H1 (cell line): Measurements from ENCODE around the gene TMEM108. TPM values are rescaled to one million over a fixed set of nuclear protein-coding genes. Genes with fewer than 3 reads are reported as not detected.

Experiments used
- CTCF ChIA-PET: fragments of 300-600 bp; sonication (Branson Sonifier 250); formaldehyde crosslinking; loops from one replicate; lab custom pipeline; 2021; ENCODE audit not compliant: partially characterized antibody; lab: Charles Lee
- POLR2A ChIA-PET: fragments of 300-600 bp; sonication (Branson Sonifier 250); formaldehyde crosslinking; loops from one replicate; lab custom pipeline; 2021; ENCODE audit warnings: inconsistent platforms; ENCODE audit not compliant: partially characterized antibody; lab: Charles Lee
- DNase-seq, 2 experiments: peaks; one replicate each; pipeline versions ENCODE4 v3.0.0 to v3.0.0-alpha.2; 2010 to 2022; ENCODE audit warnings: low spot score in 2 of 2, low read depth in 1 of 2, mixed read lengths in 1 of 2
- FAIRE-seq: peaks from 2 replicates; lab custom pipeline; 2011; peaks lifted over from hg19 to GRCh38; lab: Jason Lieb, UNC
- H2AFZ ChIP-seq: 2 replicates; pipeline ENCODE4 v1.8.1; 2012; ENCODE audit warnings: low read length, inconsistent platforms
- H2AK5ac ChIP-seq: 2 replicates; pipeline ENCODE4 v1.6.1; 2013; ENCODE audit warnings: low read depth, low read length
- H2BK120ac ChIP-seq: replicated peaks from 2 replicates; pipeline ENCODE3; 2013; ENCODE audit warnings: low read depth, low read length, inconsistent platforms
- H2BK12ac ChIP-seq: 2 replicates; pipeline ENCODE4 v1.6.1; 2013; ENCODE audit warnings: low read depth, low read length
- H2BK15ac ChIP-seq: 2 replicates; pipeline ENCODE4 v1.6.1; 2013; ENCODE audit warnings: low read length
- H2BK20ac ChIP-seq: 2 replicates; pipeline ENCODE4 v1.6.1; 2013; ENCODE audit warnings: low read length
- H2BK5ac ChIP-seq: 2 replicates; pipeline ENCODE4 v1.6.1; 2013; ENCODE audit warnings: low read depth, low read length
- H3K14ac ChIP-seq: 2 replicates; pipeline ENCODE4 v1.6.1; 2013; ENCODE audit warnings: inconsistent platforms; ENCODE audit not compliant: insufficient read length
- H3K18ac ChIP-seq: 2 replicates; pipeline ENCODE4 v1.6.1; 2013; ENCODE audit warnings: low read length; ENCODE audit errors: extremely low read depth
- H3K23ac ChIP-seq: 2 replicates; pipeline ENCODE4 v1.6.1; 2013; ENCODE audit warnings: inconsistent platforms; ENCODE audit not compliant: insufficient read length
- H3K23me2 ChIP-seq: 2 replicates; pipeline ENCODE4 v1.6.1; 2013; ENCODE audit warnings: low read depth, low read length
- H3K27ac ChIP-seq: 2 replicates; pipeline ENCODE4 v1.6.1; 2011; ENCODE audit warnings: low read depth, low read length, inconsistent platforms
- H3K27me3 ChIP-seq, 4 experiments: replicated peaks in 1 of 4; 1 replicate in 1 of 4; 2 replicates in 3 of 4; pipeline versions ENCODE4 v1.6.1 to v1.8.1; 2011 to 2013; ENCODE audit warnings: low read length in 3 of 4, mild to moderate bottlenecking in 3 of 4, inconsistent platforms in 2 of 4, mixed read lengths in 2 of 4, moderate library complexity in 1 of 4; ENCODE audit not compliant: control insufficient read depth in 3 of 4, insufficient read depth in 3 of 4; ENCODE audit errors: extremely low read depth in 1 of 4
- H3K36me3 ChIP-seq, 4 experiments: 2 replicates each; pipeline versions ENCODE4 v1.6.1 to v1.8.1; 2011 to 2013; ENCODE audit warnings: mild to moderate bottlenecking in 4 of 4, low read length in 3 of 4, moderate library complexity in 2 of 4, control low read depth in 1 of 4, inconsistent platforms in 1 of 4; ENCODE audit not compliant: insufficient read depth in 4 of 4, control insufficient read depth in 2 of 4
- H3K4ac ChIP-seq: replicated peaks from 2 replicates; pipeline ENCODE3; 2013; ENCODE audit warnings: low read length, low read depth, mixed read lengths, inconsistent platforms; ENCODE audit not compliant: insufficient read length
- H3K4me1 ChIP-seq, 4 experiments: replicated peaks in 1 of 4; 1 replicate in 1 of 4; 2 replicates in 3 of 4; pipeline versions ENCODE4 v1.6.1 to v1.8.1; 2011 to 2013; ENCODE audit warnings: low read length in 3 of 4, inconsistent platforms in 2 of 4, mixed read lengths in 1 of 4; ENCODE audit not compliant: insufficient read depth in 4 of 4, control insufficient read depth in 3 of 4
- H3K4me2 ChIP-seq, 2 experiments: 2 replicates each; pipeline versions ENCODE4 v1.6.1 to v1.8.1; 2011 to 2013; ENCODE audit warnings: low read depth in 2 of 2, low read length in 2 of 2, control low read depth in 1 of 2, inconsistent platforms in 1 of 2, mild to moderate bottlenecking in 1 of 2; ENCODE audit not compliant: insufficient read depth in 1 of 2
- H3K4me3 ChIP-seq, 4 experiments: fragments of 200-600, 300-600 bp in 1 of 4; sonication (generic), shearing (Covaris generic), sonication (Bioruptor Twin) in 1 of 4; 2 replicates each; pipeline versions ENCODE4 v1.5.1 to v1.8.1; 2011 to 2016; ENCODE audit warnings: low read length in 4 of 4, low read depth in 3 of 4, control low read depth in 2 of 4, inconsistent platforms in 2 of 4, mild to moderate bottlenecking in 2 of 4, mixed read lengths in 1 of 4, moderate library complexity in 1 of 4; ENCODE audit not compliant: insufficient read depth in 2 of 4; ENCODE audit errors: extremely low read depth in 1 of 4
- H3K56ac ChIP-seq: replicated peaks from 2 replicates; pipeline ENCODE3; 2013; ENCODE audit warnings: low read depth, mild to moderate bottlenecking, mixed read lengths, low read length, inconsistent platforms; ENCODE audit not compliant: insufficient read length
- H3K79me1 ChIP-seq: 2 replicates; pipeline ENCODE4 v1.6.1; 2013; ENCODE audit warnings: low read depth, low read length, control low read depth
- H3K79me2 ChIP-seq, 2 experiments: 2 replicates each; pipeline versions ENCODE4 v1.6.1 to v1.8.1; 2012 to 2013; ENCODE audit warnings: low read length in 2 of 2, mild to moderate bottlenecking in 2 of 2, inconsistent platforms in 1 of 2; ENCODE audit not compliant: insufficient read depth in 2 of 2, control insufficient read depth in 1 of 2
- H3K9ac ChIP-seq, 4 experiments: replicated peaks in 1 of 4; 1 replicate in 1 of 4; 2 replicates in 3 of 4; pipeline versions ENCODE4 v1.6.1 to v1.8.1; 2011 to 2013; ENCODE audit warnings: low read depth in 3 of 4, low read length in 3 of 4, control low read depth in 2 of 4, mild to moderate bottlenecking in 2 of 4, moderate library complexity in 2 of 4, inconsistent platforms in 1 of 4; ENCODE audit errors: extremely low read depth in 1 of 4
- H3K9me3 ChIP-seq, 2 experiments: 2 replicates each; pipeline versions ENCODE4 v1.6.1 to v1.8.1; 2012 to 2013; ENCODE audit warnings: mild to moderate bottlenecking in 2 of 2, moderate library complexity in 2 of 2, control low read depth in 1 of 2, inconsistent platforms in 1 of 2, low read depth in 1 of 2, low read length in 1 of 2, mixed read lengths in 1 of 2; ENCODE audit not compliant: insufficient read depth in 2 of 2
- H4K20me1 ChIP-seq, 2 experiments: replicated peaks in 1 of 2; 2 replicates each; pipeline versions ENCODE3 to v1.8.1; 2011 to 2013; ENCODE audit warnings: inconsistent platforms in 2 of 2, low read length in 2 of 2, mild to moderate bottlenecking in 1 of 2; ENCODE audit not compliant: insufficient read depth in 2 of 2, control insufficient read depth in 1 of 2
- H4K5ac ChIP-seq: 2 replicates; pipeline ENCODE4 v1.6.1; 2013; ENCODE audit warnings: low read length, low read depth, mixed read lengths, inconsistent platforms; ENCODE audit not compliant: insufficient read length
- H4K8ac ChIP-seq: 2 replicates; pipeline ENCODE4 v1.8.0; 2013; ENCODE audit warnings: mild to moderate bottlenecking, moderate library complexity, low read length, inconsistent platforms; ENCODE audit not compliant: insufficient read depth; ENCODE audit errors: extremely low read depth
- H4K91ac ChIP-seq: replicated peaks from 2 replicates; pipeline ENCODE3; 2013; ENCODE audit warnings: low read length, mixed read lengths, inconsistent platforms; ENCODE audit not compliant: insufficient read length
- EP300 ChIP-seq, 2 experiments: IDR thresholded peaks; 1 replicate in 1 of 2; 2 replicates in 1 of 2; pipeline ENCODE4 v1.6.1; 2011 to 2012; ENCODE audit warnings: low read depth in 2 of 2, low read length in 2 of 2, mild to moderate bottlenecking in 2 of 2, borderline replicate concordance in 1 of 2, inconsistent platforms in 1 of 2, moderate library complexity in 1 of 2
- JUND ChIP-seq: IDR thresholded peaks from 2 replicates; pipeline ENCODE4 v1.6.1; 2011; ENCODE audit warnings: mild to moderate bottlenecking, improper control_type of control experiment, low read length
- WGBS, 2 experiments: shearing (Covaris generic) in 1 of 2; methylation state at CpG; one replicate each; pipeline versions ENCODE4 v1.1.6 to v1.1.7; 2013 to 2015; ENCODE audit warnings: low lambda C conversion rate in 2 of 2, mixed read lengths in 2 of 2, inconsistent platforms in 1 of 2, low coverage in 1 of 2, missing lambda C conversion rate in 1 of 2; ENCODE audit not compliant: insufficient replicate concordance in 2 of 2, insufficient coverage in 1 of 2, insufficient read length in 1 of 2; ENCODE audit errors: extremely low coverage in 1 of 2, missing lambda C conversion rate in 1 of 2; 5-methylcytosine and 5-hydroxymethylcytosine counted together
- polyA plus RNA-seq, 7 experiments: library from polyadenylated mRNA; depleted of rRNA in 3 of 7; stranded (reverse) in 5 of 7; unstranded in 2 of 7; fragments of >200 nt in 5 of 7; fragments of 200-250 nt in 2 of 7; gene quantifications; 1 replicate in 5 of 7; 2 replicates in 1 of 7; 4 replicates in 1 of 7; pipeline versions ENCODE4 v1.2.1 to v1.2.3, GENCODE V29; 2011 to 2013; ENCODE audit warnings: missing spikeins in 2 of 7, mixed read lengths in 2 of 7
- total RNA-seq: library from RNA; stranded (reverse); fragmentation: NEBNext Ultra II Directional; extraction: Animal tissue kit (Norgen Biotek cat#: 25700); gene quantifications from 2 replicates; pipeline ENCODE4 v1.2.1, GENCODE V29; 2021

TMEM108 gene
- total and polyA plus RNA-seq, 2 of the 8 experiments (the other 6 are each of a cell fraction or from before 2014, with no cell fraction given), result 14.3 to 16.2 TPM

DNA sequence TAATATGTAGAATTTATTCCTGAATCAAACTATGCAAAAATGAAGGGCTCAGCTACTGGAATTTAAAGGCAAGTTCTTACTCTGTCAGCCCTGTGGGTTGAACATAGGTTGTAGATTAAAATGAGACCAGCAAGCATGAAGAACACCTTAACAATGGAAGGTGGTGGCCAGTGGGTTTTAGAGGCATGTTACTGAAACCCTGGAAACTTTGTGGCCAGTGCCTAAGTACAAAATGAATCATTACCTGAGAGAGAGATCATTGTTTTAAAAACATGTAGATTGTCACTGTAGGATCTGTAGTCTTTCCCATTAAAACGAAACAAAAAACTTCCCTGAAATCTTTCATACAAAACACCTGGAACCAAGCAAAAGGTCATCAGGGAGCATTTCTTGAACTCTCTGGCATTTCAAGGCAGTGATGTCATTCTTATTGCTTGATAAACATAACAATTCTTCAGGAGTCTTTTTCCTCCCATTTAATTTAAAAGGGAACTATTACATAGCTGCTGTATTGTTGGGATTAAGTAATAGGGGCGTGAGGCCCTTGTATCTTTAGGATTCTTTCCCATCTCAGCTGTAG is 51.8 kb downstream of the TMEM108 start:
- ChIA-PET CTCF (no interaction called here), POLR2A (interaction anchor here (1.0 kb wide), 1 partner anchor 15 kb away, joined by 4 read pairs; no protein-coding TSS in a partner anchor)
- H2AFZ ChIP-seq, result no peak overlapping the region
- H3K4me2 ChIP-seq, result no peak overlapping the region
- H3K79me1 ChIP-seq, result no peaks in the 10 kb centered on the region
- H3K14ac ChIP-seq, result no peak overlapping the region
- no peak overlapping the region for H4K5ac ChIP-seq
- FAIRE-seq (peak; percentile 42), DNase-seq (no peak)
- no peak overlapping the region for H2BK12ac ChIP-seq
- H4K20me1 ChIP-seq, result no peaks in the 10 kb centered on the region
- WGBS, 2 experiments, result 79% methylated on average over 2 of the region's 2 CpGs; no CpG with 5 or more reads in 1 of the 2 experiments
- H3K36me3 ChIP-seq, result no peaks in the 10 kb centered on the region
- no peaks in the 10 kb centered on the region for H3K79me2 ChIP-seq
- no peak overlapping the region for H3K23ac ChIP-seq
- no peaks in the 10 kb centered on the region for H3K27me3 ChIP-seq
- H4K91ac ChIP-seq, result no peak overlapping the region
- H3K27ac ChIP-seq, result no peak overlapping the region
- no peak overlapping the region for H2BK120ac ChIP-seq
- H2BK5ac ChIP-seq, result no peak overlapping the region
- no peak overlapping the region for H4K8ac ChIP-seq
- H3K56ac ChIP-seq, result no peak overlapping the region
- no peaks in the 10 kb centered on the region; a peak in 1 of 7 replicates for H3K4me1 ChIP-seq
- H3K9ac ChIP-seq, result no peak overlapping the region
- no peak overlapping the region for H3K18ac ChIP-seq
- H3K9me3 ChIP-seq, result no peaks in the 10 kb centered on the region
- H3K23me2 ChIP-seq, result no peaks in the 10 kb centered on the region
- no peak overlapping the region for H2BK15ac ChIP-seq
- no peak overlapping the region for H2BK20ac ChIP-seq
- H3K4ac ChIP-seq, result no peak overlapping the region
- TF ChIP-seq EP300 (IDR thresholded peaks at IDR 0.05; ENCODE audit: borderline replicate concordance in 1 of 2, low read depth in 2 of 2, low read length in 2 of 2) (no peak), JUND (peak; percentile 27; the same call in 1 of the 2 replicates)
- H2AK5ac ChIP-seq, result no peak overlapping the region
- H3K4me3 ChIP-seq, result peak overlapping the region in 1 of 4 experiments; percentile 3; a peak in 1 of 8 replicates
